ENCODE data around the gene CNR2. TPM values are rescaled to one million over a fixed set of nuclear protein-coding genes. Genes with fewer than 3 reads are reported as not detected.
"Not testable (repeated sequence)": the region's sequence is repeated elsewhere in the genome, so short reads cannot be mapped to it uniquely, and the experiment has no call there.

The CNR2 gene
- total RNA-seq, 1 donor from 2014 or later = not detected

DNA sequence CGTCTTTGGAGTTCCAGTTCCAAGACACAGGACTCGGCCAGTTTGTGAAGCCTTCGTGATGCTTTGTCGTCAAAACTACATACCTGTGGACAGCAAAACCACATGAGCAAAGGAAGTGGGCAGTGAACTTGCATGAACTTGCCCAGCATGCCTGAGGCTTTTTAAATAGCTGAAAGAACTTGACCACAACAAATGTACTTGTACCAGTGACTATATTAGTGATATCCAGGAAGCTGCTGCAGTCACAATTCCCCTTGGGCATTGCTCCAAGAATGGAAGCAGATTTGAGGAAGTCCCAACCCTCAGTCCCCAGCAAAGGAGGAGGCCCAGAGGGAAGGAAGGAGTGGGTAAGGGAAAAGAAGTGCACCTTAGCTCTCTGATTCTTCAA, 47.6 kb downstream of the CNR2 start:
- no peak for TF ChIP-seq POLR2AphosphoS5 (IDR thresholded peaks at IDR 0.05; ENCODE audit: insufficient read depth in 1 of 2, low read depth in 1 of 2)
- TF ChIP-seq, protein P1, sequence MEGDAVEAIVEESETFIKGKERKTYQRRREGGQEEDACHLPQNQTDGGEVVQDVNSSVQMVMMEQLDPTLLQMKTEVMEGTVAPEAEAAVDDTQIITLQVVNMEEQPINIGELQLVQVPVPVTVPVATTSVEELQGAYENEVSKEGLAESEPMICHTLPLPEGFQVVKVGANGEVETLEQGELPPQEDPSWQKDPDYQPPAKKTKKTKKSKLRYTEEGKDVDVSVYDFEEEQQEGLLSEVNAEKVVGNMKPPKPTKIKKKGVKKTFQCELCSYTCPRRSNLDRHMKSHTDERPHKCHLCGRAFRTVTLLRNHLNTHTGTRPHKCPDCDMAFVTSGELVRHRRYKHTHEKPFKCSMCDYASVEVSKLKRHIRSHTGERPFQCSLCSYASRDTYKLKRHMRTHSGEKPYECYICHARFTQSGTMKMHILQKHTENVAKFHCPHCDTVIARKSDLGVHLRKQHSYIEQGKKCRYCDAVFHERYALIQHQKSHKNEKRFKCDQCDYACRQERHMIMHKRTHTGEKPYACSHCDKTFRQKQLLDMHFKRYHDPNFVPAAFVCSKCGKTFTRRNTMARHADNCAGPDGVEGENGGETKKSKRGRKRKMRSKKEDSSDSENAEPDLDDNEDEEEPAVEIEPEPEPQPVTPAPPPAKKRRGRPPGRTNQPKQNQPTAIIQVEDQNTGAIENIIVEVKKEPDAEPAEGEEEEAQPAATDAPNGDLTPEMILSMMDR (IDR thresholded peaks at IDR 0.05) = no peak
- no peak for TF ChIP-seq POLR2A (IDR thresholded peaks at IDR 0.05)
- intact Hi-C loops (cut with DNase I) = loop anchor here (10.0 kb wide), 1 partner anchor 71 kb away; the partner anchor contains the start of gene LYPLA2
- H3K4me1 ChIP-seq = peaks cover 29% of the 10 kb centered on the region
- no peak overlapping the region for H3K27ac ChIP-seq
- no peak for DNase-seq (ENCODE audit: extremely low spot score in 2 of 2)
- H3K27me3 ChIP-seq = no peaks in the 10 kb centered on the region
- H3K4me3 ChIP-seq = no peak overlapping the region
- no peaks in the 10 kb centered on the region for H3K9me3 ChIP-seq
- H3K36me3 ChIP-seq = peaks cover 0 to 19% of the 10 kb centered on the region in 2 donors

DNA sequence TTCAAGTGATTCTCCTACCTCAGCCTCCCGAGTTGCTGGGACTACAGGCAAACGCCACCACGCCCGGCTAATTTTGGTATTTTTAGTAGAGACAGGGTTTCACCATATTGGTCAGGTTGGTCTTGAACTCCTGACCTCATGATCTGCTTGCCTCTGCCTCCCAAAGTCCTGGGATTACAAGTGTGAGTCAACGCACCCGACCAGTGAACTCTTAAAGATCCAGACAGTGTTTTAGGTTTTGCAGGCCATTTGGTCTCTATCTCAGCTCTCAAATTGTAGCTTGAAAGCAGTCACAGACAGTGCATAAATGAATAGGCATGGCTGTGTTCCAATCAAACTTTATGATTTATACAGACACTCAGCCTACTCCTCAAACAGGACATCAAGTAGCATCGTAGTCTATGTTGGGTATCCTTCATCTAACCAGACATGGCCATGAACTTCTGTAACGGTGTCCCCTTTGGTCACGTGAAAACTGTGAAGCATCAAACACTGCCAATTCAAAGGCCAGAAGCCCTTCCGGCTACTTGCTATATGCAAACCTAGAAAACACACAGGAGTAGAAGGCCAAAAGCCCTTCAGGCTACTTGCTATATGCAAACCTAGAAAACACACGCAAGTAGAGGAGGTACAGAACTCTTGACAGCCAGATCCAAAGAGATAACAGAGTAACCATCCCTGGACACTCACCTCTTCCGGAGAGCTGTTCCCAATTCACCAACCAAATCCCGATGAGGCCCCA, 48.2 kb downstream of the CNR2 start:
- Histone ChIP-seq H3K27me3 (no peaks in the 10 kb centered on the region), H3K4me3 (no peak overlapping the region), H3K27ac (no peak overlapping the region), H3K9me3 (no peaks in the 10 kb centered on the region), H3K36me3 (peaks cover 0 to 21% of the 10 kb centered on the region in 2 donors), H3K4me1 (peaks cover 29% of the 10 kb centered on the region)
- TF ChIP-seq POLR2AphosphoS5 (IDR thresholded peaks at IDR 0.05; ENCODE audit: insufficient read depth in 1 of 2, low read depth in 1 of 2) = no peak
- no peak for TF ChIP-seq POLR2A (IDR thresholded peaks at IDR 0.05)
- TF ChIP-seq, protein P1 (IDR thresholded peaks at IDR 0.05) = no peak
- DNase-seq (ENCODE audit: extremely low spot score in 2 of 2) = no peak
- intact Hi-C loops (cut with DNase I) = loop anchor here (10.0 kb wide), 1 partner anchor 70 kb away; the partner anchor contains the start of gene LYPLA2

GRCh38 chr1:23862640-23863039, 50.5 kb downstream of the CNR2 start:
- H3K4me3 ChIP-seq = no peak overlapping the region
- H3K36me3 ChIP-seq = peaks cover 0 to 44% of the 10 kb centered on the region in 2 donors
- intact Hi-C loops (cut with DNase I) = loop anchor here (10.0 kb wide), 1 partner anchor 68 kb away; the partner anchor contains the start of gene LYPLA2
- TF ChIP-seq, protein P1 (IDR thresholded peaks at IDR 0.05) = no peak
- no peak for TF ChIP-seq POLR2AphosphoS5 (IDR thresholded peaks at IDR 0.05; ENCODE audit: insufficient read depth in 1 of 2, low read depth in 1 of 2)
- TF ChIP-seq POLR2A (IDR thresholded peaks at IDR 0.05) = no peak
- peaks cover 19% of the 10 kb centered on the region for H3K4me1 ChIP-seq
- no peaks in the 10 kb centered on the region for H3K27me3 ChIP-seq
- no peaks in the 10 kb centered on the region for H3K9me3 ChIP-seq
- no peak overlapping the region for H3K27ac ChIP-seq
- no peak for DNase-seq (ENCODE audit: extremely low spot score in 2 of 2)

- Histone ChIP-seq H3K36me3 (peaks cover 0 to 24% of the 10 kb centered on the region in 2 donors), H3K27me3 (no peaks in the 10 kb centered on the region), H3K27ac (no peak overlapping the region), H3K4me3 (no peak overlapping the region), H3K4me1 (no peaks in the 10 kb centered on the region), H3K9me3 (no peaks in the 10 kb centered on the region)
- DNase-seq (ENCODE audit: extremely low spot score in 2 of 2) = no peak
- intact Hi-C loops (cut with DNase I) = loop anchor here (5.0 kb wide), 1 partner anchor 37 kb away; no protein-coding TSS in a partner anchor
- TF ChIP-seq, protein P1 (IDR thresholded peaks at IDR 0.05) = no peak
- TF ChIP-seq POLR2AphosphoS5 (IDR thresholded peaks at IDR 0.05; ENCODE audit: insufficient read depth in 1 of 2, low read depth in 1 of 2) = no peak
- TF ChIP-seq POLR2A (IDR thresholded peaks at IDR 0.05) = no peak
Measured at GRCh38 chr1:23854568-23854967, 58.6 kb downstream of the CNR2 start.

GRCh38 chr1:23853124-23853523, 60.0 kb downstream of the CNR2 start:
- intact Hi-C loops (cut with DNase I) = loop anchor here (5.0 kb wide), 1 partner anchor 36 kb away; no protein-coding TSS in a partner anchor
- not testable (repeated sequence) for H3K4me1 ChIP-seq; H3K9me3 ChIP-seq; DNase-seq (ENCODE audit: extremely low spot score in 2 of 2); H3K27me3 ChIP-seq; H3K27ac ChIP-seq; H3K4me3 ChIP-seq
- peaks cover 0 to 18% of the 10 kb centered on the region in 2 donors for H3K36me3 ChIP-seq

- not testable (repeated sequence) for H3K27ac ChIP-seq; DNase-seq (ENCODE audit: extremely low spot score in 2 of 2); H3K4me3 ChIP-seq; H3K4me1 ChIP-seq; H3K9me3 ChIP-seq; H3K27me3 ChIP-seq
- H3K36me3 ChIP-seq = peaks cover 0 to 23% of the 10 kb centered on the region in 2 donors
- intact Hi-C loops (cut with DNase I) = loop anchor here (5.0 kb wide), 1 partner anchor 34 kb away; no protein-coding TSS in a partner anchor
Measured at GRCh38 chr1:23851406-23851805, 61.8 kb downstream of the CNR2 start.

Measured in vagina (tissue), 2 donors.